ENCODE measurements around the gene WDR91.
"Not testable (repeated sequence)": the region's sequence is repeated elsewhere in the genome, so short reads cannot be mapped to it uniquely, and the experiment has no call there.

- TF ChIP-seq, protein P1, sequence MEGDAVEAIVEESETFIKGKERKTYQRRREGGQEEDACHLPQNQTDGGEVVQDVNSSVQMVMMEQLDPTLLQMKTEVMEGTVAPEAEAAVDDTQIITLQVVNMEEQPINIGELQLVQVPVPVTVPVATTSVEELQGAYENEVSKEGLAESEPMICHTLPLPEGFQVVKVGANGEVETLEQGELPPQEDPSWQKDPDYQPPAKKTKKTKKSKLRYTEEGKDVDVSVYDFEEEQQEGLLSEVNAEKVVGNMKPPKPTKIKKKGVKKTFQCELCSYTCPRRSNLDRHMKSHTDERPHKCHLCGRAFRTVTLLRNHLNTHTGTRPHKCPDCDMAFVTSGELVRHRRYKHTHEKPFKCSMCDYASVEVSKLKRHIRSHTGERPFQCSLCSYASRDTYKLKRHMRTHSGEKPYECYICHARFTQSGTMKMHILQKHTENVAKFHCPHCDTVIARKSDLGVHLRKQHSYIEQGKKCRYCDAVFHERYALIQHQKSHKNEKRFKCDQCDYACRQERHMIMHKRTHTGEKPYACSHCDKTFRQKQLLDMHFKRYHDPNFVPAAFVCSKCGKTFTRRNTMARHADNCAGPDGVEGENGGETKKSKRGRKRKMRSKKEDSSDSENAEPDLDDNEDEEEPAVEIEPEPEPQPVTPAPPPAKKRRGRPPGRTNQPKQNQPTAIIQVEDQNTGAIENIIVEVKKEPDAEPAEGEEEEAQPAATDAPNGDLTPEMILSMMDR (IDR thresholded peaks at IDR 0.05; ENCODE audit: borderline replicate concordance, extremely low read depth, low read length, poor library complexity, severe bottlenecking) = not testable (repeated sequence)
- not testable (repeated sequence) for TF ChIP-seq EZH2 (IDR thresholded peaks at IDR 0.05; ENCODE audit: borderline replicate concordance, low read depth, low read length, severe bottlenecking)
Measured at GRCh38 chr7:135173916-135174315, 37.4 kb downstream of the WDR91 start.
